ENCODE results near the gene TCN2.
"Not testable (repeated sequence)": the region's sequence is repeated elsewhere in the genome, so short reads cannot be mapped to it uniquely, and the experiment has no call there.

The TCN2 gene

DNA sequence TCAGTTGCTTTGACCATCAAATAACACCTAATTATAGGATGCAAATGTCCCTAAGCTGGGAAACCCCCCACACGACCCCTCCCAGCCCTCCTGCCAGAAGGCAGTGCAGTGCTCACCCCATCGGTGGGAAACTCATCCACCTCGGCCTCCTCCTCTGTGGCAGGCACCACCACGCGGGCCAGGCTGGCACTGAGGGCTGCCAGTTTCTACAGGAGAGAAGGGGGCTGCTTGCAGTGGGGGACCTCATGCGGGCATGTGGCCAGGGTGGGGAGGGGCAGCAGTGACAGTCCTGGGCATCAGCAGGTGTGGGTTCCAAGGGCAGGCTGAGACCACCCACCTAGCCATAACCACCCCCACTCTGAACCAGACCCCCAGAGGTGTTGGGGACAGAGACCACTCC is 26.1 kb upstream of the TCN2 start:
- no peak for DNase-seq

DNA sequence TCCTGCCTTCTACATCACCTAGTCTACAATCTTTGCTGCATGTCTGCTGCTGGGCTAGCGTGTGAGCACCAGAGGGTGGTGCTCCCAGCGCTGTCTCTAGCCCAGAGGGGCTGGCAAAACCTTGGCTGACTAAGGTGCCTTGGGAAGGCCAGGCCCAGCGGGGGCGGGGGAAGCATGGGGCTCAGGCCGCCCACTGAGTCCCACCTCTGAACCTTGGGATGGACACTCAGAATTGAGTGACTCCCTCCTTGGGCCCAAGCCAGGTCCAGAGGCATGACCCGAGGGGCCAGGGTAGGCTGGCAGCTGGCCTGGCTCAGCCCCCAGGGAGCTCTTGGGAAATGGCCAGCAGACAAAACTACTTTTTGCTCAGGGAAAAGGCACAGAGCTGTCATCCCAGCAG is 24.9 kb upstream of the TCN2 start:
- no peak for DNase-seq

DNA sequence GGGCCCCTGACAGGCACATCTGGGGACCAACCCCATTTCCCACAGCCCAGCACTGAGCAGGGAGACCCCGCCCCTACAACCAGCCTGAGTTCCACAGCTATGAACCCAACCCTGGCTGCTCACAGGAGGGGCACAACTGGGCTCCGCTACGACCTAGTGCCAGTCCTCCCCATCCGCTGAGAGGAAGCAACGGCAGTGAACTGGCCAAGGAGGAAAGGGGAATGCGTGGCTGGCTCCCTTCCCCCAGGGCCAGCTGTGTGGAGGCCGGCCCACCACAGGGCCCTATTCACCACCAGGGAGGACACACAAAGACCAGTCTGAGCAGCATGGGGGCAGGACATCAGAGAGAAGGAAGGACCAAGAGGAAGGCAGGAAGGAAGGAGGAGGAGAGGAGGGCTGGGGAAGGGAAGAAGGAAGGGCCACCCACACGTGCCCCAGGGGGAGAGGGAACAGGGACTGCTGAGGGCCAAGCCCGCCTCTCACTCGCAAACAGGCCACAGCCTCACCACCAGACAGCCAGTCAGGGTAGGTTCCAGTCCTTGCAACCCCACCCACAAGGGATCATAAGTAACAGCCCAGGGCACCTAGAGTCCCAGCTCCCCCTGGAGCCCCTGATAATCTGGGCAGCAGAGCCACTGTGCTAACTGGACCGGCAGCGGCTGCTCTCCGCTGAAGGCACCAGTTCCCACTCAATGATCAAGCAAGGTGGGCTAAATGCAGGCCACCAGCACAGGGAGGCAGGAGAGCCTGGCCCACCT is 24.0 kb upstream of the TCN2 start:
- no peak for DNase-seq

DNA sequence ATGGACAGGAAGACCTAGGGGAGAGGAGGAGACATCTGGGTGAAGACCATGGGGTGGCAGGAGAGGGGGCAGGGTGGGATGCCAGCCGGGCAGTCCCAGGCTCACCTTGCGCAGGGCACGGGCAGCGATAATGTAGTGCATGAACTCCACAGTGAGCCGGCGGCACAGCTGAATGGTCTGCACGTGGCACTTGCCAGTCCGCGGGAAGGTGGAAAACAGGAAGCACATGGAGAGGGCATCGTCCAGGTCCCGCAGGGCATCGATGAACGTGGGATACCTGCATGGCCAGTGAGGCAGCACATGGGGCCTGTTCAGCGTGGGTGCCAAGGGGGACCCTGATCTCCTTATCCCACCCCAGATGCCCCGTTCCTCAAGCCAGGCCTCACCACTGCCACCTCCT is 22.5 kb upstream of the TCN2 start:
- DNase-seq = no peak

DNA sequence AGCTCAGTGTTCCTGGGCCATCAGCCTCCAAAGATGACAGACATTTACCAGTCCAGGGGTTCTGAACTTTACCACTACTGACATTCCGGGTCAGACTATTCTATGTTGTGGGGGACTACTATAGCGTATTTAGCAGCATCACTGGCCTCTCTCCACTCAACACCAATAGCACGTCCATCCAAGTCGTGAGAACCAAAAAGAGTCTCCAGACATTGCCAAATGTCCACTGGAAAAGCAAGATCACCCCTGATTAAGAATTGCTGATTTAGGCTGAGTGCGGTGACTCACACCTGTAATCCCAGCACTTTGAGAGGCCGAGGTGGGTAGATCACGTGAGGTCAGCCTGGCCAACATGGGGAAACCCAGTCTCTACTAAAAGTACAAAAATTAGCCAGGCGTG is 20.6 kb upstream of the TCN2 start:
- no peak for DNase-seq

DNA sequence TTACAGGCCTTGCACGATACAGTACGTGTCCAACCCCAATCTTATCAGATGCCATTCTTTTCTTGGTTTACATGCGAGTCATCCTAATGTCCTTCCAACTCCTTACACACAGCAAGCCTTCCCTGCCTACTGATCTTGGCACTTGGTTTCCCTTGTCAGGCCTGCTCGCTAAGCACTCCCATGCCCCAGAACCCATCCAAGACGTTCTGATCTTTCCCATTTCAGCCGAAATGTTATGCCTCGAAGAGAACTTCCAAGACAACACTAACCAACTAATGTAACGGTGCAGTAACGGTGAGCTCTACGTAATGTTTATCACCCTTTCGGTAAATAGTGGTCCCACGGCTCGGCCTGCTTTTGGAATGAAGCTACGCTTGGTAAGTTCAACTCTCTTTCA is 15.8 kb upstream of the TCN2 start:
- no peak for DNase-seq

DNA sequence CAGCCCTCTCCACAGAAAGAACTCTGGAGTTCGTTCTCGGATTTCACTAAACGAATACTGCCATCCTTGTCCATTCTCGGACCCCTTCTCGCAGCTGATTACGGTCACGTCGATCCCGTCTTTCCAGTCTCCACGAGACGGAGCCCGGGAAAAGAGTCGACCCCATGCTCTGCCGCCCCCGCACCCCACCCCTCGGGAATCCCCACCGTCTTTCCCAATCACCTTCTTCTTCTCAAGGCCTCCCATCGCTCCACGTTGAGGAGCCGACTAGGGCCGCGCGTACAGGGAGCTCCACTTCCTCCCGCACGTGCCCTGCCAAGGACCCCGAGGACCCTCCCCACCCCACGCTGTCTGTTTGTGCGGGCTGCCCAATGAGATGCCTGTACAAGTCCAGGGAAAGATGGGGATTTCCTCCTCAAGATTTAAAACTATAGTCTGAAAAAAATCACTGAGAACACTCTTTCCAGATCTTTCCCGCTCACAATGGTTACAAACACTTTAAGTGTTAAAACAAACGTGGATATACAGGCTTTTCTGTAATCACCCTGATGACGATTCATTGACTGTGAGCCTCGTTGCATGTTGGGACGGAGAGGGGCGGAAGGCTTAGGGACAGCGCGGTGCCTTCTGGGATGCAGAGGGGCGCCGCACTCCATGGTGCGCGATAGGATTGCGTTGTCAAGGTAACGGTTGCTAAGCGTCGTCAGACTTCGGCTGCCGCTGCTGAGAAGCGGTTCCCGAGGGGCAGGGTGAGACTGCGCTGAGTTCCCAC is 15.2 kb upstream of the TCN2 start, which contains the start of gene PES1:
Gene PES1 (minus strand): TSS at position 323 of the 772 bp plus-strand sequence. CDS start 77 bp downstream, at position 246.
- DNase-seq = peak; percentile 95

DNA sequence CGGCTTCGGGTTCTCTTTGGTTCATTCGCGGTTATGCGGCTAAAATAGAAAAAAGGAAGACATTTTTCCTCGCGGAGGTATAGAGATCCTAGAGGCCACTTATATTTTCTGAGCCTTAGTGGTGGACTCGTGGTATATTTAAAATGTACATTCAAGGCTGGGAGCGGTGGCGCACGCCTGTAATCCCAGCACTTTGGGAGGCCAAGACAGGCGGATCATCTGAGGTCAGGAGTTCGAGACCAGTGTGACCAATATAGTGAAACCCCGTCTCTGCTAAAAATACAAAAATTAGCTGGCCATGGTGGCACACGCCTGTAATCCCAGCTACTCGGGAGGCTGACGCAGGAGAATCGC is 14.6 kb upstream of the TCN2 start:
- not testable (repeated sequence) for DNase-seq

DNA sequence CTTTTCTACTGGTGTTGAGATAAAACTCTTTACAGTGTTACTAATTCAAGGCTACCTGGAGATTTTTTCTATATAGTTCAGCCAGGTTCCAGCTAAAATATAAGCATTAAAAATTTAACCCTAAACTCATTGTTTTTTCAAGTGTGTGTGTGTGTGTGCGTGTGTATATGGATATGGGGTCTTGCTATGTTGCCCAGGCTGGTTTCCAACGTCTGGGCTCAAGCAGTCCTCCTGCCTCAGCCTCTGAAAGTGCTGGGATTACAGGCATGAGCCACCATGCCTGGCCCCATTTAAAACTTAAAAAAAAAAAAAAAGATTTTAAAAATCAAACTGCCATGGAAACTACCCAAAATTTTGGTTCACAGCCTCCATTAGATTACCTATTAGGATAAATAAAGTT is 10.8 kb upstream of the TCN2 start:
- DNase-seq = no peak

DNA sequence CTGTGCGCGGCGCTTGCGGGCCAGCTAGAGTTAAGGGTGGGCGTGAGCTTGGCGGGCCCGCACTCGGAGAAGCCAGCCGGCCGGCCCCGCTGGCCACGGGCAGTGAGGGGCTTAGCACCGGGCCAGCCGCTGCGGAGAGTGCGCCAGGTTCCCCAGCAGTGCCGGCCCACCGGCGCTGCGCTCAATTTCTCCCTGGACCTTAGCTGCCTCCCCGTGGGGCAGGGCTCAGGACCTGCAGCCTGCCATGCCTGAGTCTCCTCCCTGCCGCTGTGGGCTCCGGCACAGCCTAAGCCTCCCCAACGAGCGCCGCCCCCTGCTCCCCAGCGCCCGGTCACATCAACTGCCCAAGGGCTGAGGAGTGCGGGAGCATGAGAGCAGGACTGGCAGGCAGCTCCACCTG is 10.1 kb upstream of the TCN2 start:
- no peak for DNase-seq

DNA sequence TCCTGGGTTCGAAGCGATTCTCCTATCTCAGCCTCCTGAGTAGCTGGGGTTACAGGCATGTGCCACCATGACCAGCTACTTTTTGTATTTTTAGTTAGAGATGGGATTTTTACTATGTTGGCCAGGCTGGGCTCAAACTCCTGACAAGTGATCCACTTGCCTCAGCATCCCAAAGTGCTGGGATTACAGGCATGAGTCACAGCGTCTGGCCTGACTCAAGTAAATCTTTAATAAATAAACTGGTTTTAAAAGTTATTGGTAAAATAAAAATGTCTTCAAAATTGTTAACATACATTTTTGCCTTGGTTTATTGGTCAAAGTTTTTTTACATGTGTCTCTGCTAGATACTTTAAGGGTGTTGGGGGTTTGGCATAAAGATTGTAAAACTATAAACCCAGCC is 8.0 kb upstream of the TCN2 start:
- no peak for DNase-seq

DNA sequence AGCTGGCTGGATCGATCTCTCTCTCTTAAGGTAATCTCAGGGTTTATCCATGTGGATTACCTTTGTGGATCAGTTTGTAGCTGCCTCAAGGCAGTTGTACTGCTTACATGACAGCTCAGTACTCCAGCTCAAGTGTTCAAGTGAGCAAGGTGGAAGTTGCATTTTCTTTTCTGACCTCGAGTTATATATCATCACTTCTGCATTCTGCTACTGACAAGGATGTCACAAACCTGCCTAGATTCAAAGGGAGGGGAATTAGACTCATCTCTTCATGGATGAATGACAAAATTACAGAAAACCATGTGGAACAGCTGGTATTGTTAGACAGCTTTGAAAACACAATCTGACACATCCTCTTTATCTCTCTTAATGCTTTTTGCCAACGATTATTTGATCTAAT is 6.1 kb upstream of the TCN2 start:
- no peak for DNase-seq

DNA sequence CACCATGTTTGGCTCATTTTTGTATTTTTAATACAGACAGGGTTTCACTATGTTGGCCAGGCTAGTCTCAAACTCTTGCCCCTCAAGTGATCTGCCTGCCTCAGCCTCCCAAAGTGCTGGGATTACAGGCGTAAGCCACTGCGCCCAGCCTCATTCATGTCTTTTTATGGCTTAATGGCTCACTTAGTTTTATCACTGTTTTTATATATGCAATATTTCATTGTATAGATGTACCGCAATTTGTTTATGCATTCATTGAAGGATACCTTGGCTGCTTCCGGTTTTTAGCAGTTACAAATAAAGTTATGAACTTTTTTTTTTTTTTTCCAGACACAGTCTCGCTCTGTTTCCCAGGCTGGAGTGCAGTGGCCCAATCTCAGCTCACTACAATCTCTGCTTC is 5.5 kb upstream of the TCN2 start:
- DNase-seq = no peak

DNA sequence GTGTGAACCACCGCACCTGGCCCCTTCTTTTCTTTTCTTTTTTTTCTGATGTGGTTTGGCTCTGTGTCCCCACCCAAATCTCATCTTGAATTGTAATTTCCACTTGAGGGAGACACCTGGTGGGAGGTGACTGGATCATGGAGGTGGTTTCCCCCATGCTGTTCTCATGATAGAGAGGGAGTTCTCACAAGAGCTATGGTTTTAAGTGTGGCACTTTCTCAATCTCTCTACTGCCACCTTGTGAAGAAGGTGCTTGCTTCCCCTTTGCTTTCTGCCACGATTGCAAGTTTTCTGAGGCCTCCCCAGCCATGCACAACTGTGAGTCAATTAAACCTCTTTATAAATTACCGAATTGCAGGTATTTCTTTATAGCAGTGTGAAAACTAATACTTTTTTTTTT is 4.9 kb upstream of the TCN2 start:
- DNase-seq = peak; percentile 7

DNA sequence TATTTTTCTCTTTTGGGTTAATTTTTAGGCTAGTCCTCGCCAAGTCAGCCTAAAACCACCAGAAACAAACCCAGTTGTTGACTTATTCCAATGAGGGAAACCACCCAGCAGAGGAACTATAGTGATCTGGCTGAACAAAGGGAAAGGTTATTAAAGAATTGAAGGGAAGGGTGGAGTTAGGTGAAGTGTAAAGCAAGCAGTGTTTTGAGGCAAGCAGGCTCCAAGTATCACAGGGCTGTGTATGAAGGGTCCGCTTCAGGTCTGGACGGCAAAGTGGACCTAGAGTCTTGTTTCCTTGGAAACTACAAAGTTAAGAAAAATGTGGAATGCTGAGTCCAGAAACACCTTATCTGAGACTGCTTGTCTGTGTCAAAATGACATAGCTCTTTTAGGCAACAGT is 3.2 kb upstream of the TCN2 start:
- no peak for DNase-seq

DNA sequence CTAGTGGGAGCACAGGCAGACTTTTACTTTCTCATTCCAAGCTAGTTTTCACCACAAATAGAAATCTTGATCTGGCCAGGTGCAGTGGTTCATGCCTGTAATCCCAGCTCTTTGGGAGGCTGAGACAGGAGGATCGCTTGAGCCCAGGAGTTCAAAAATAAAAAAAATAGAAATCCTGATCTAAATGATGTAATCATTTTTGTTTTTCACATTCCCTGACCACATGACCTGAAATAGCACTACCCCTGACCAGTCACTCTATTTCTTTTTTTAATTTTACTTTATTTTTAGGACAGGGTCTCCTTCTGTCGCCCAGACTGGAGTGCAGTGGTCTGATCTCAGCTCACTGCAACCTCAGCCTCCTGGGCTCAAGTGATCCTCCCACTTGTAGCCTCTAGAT is 2.3 kb upstream of the TCN2 start:
- no peak for DNase-seq

DNA sequence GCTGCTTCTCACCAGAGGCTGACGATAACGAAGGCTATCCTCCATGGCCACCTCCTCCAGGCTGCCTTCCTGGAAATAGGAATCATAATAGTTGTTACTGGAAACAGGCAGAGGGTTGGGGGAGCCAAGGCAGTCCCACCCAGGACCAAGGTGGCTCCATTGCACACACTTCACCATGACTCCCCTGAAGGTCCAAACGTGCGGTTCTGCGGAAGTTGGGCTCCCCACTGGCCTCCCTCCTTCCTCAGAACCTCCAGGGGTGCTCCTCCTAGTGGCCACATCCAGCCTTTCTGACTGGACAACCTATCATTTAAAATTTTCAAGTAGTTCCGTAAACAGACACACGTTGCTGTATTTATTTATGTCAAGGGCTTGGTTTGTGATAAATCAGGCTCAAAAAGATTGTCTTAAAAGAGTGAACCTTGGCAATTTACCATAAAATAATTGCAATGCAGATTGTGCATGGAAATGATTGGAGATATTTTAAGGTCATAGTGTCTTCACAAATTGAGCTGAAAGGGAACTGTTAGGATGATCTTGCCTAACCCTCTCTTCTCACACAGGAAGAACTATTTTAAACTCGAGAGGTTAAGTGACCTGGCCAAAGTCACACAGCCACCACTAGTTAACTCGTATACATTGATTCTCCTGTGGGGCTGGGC is 1.4 kb upstream of the TCN2 start:
- DNase-seq = peak; percentile 64

DNA sequence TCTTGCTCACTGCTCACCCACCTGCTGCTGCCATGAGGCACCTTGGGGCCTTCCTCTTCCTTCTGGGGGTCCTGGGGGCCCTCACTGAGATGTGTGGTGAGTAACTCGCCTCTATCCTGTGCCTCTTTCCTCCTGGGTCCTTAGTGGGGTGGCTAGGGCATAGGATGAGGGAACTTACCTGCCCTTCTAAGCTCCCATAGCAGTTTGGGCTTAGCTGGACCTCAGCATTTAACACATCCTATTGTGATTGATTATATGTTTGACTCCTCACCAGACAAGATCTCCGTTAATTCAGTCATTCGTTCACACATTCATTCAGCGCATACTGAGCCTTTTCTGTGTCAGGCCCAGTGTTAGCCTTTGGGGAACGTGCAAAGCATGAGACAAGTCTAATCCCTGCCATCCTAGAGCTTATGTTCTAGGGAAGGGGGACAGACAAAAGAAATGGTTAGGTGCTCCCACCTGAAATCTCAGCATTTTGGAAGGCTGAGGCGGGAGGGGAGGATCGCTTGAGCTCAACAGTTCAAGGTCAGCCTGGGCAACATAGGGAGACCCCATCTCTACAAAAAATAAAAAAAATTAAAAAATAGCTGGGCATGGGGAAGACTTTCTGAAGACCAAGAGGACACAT is 441 bp downstream of the TCN2 start:
- no peak for DNase-seq

DNA sequence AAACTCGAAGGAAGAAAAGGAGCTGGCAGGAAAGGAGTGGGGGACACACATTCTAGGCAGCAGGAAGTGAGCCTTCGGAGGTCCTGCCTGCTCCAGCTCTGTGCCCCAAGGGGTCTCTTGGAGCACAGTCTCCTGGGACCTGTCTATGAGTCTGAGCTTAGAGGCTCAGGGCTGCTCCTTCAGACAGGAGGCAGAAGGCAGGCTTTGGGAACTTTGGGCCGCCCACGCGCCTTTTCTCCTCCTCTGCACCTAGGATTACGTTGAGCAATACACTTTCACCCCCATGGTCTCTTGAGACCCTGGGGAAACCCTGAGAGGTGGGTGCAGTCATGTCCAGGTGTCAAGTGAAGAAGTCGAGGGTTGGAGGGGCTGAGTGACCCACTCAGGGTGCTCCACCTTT is 965 bp downstream of the TCN2 start:
- no peak for DNase-seq

DNA sequence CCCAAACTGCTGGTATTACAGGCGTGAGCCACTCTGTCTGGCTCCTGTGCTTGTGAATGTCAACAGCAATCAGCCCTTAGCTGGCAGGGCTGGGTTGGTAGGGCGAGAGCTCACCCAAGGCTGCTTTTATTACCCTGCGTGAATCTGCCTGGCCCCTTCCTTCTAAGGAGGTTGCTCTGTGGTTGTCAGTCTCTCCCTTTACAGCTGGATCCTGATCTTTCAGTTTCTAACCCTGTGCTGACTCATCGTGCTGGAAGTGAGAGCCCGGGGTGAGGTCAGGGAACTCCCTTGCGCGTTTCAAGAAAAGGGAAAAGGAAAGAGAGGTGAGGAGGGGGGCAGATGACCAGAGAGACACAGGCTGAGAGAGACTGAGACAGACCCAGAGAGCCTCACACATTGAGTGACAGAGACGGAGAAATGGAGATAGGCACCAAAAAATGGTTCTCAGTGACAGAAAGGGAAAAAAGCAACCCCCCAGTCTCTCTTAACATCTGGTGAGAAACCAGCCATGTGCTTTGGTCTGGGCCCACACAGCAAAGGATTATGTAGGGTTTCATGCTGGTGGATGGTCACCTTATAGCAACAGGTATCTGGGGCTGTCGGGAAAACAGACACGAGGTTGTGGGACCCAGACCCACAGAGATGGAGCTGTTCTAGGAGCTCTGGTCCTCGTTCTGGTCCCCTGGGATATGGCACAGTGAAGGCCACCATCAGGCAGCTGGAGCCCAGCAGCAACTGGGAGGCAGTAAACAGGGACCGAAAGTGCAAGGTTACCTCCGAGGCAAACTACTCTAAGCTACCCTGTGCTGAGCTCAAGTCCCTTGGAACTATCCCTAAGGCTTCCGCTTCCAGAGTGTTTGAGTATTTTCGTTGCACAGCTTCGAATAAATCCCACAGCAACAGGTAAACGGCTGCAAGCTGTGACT is 2.5 kb downstream of the TCN2 start:
- peak; percentile 39 for DNase-seq

DNA sequence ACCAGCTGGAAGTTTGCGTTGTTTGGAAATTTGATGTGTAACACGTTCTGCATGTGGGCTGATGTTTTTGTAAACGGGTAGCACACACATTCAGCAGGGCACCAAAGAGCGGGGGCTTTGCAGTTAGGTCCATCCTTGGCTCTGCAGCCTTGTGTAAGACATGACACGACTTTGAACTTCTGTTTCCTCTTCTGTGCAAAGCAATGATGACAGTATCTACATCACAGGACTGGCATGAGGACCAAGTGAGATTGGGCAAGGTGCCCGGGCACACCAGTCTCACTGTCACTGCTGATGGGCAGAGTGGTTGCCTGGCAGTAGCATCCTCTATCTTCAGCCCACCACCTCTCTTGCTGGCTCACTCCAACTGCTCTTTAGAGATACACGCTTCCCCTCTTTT is 3.3 kb downstream of the TCN2 start:
- no peak for DNase-seq

DNA sequence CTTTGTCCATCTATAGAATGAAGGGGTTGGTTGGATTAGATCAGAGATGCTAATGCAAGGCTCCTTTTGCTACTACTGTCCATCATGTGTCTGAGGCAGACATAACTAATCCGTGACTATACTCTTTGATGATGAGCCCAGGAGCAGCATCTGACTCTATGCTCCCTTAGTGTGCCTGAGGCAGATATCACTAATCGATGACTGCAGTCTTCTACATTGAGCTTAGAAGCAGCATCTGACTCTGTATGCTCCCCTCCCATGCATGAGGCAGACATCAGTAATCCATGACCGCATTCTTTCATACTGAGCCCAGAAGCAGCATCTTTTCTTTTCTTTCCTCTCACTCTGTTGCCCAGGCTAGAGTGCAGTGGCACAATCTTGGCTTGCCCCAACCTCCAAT is 4.2 kb downstream of the TCN2 start:
- DNase-seq = no peak

DNA sequence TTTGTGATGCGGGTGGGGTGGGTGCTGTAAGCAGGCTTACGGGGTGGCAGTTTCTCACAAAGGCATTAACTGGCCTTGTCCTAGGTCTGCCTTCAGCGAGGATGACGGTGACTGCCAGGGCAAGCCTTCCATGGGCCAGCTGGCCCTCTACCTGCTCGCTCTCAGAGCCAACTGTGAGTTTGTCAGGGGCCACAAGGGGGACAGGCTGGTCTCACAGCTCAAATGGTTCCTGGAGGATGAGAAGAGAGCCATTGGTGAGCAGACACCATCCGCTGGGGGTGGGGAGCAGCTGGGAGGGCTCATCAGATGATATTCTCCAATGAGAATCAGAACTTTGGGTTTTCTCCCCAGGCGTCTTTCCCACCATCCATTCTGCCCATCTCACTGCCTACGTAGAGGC is 5.8 kb downstream of the TCN2 start:
- no peak for DNase-seq

Measured in stimulated activated CD4-positive, alpha-beta T cell treated with anti-CD3 and anti-CD28 coated beads, Interleukin-15, amount 100 ng/mL, for 24 hours (primary cell).